ENCODE data around the gene CCNT2. TPM values are rescaled to one million over a fixed set of nuclear protein-coding genes. Genes with fewer than 3 reads are reported as not detected.
"Not testable (repeated sequence)": the region's sequence is repeated elsewhere in the genome, so short reads cannot be mapped to it uniquely, and the experiment has no call there.

CCNT2 gene
- polyA plus RNA-seq, 3 donors, result 6.0 to 8.9 (median 7.3) TPM

- H3K27ac ChIP-seq (ENCODE audit: low read depth, low read length), result no peak overlapping the region
- WGBS, 3 donors, result 49 to 96% (median 82%) methylated on average over 1 of the region's 1 CpG
Observed at GRCh38 chr2:134955744-134956143, 37.1 kb downstream of the CCNT2 start.

- 79 to 94% (median 93%) methylated on average over 5 of the region's 5 CpGs for WGBS, 3 donors
- H3K27ac ChIP-seq (ENCODE audit: low read depth, low read length), result no peak overlapping the region
Observed at GRCh38 chr2:134957477-134957876, 38.9 kb downstream of the CCNT2 start.

- 49 to 84% (median 58%) methylated on average over 10 of the region's 10 CpGs for WGBS, 3 donors
- H3K27ac ChIP-seq (ENCODE audit: low read depth, low read length), result not testable (repeated sequence)
Observed at GRCh38 chr2:134967166-134967565, 48.5 kb downstream of the CCNT2 start.

GRCh38 chr2:134973241-134974138 lies 54.9 kb downstream of the CCNT2 start:
- no peak overlapping the region for H3K27ac ChIP-seq (ENCODE audit: low read depth, low read length)
- 82 to 86% (median 85%) methylated on average over 2 of the region's 2 CpGs for WGBS, 3 donors

GRCh38 chr2:134975281-134976009 lies 56.8 kb downstream of the CCNT2 start:
- WGBS, 3 donors, result 91 to 93% (median 92%) methylated on average over 6 of the region's 6 CpGs
- no peak overlapping the region for H3K27ac ChIP-seq (ENCODE audit: low read depth, low read length)

- no peak overlapping the region for H3K27ac ChIP-seq (ENCODE audit: low read depth, low read length)
- 60 to 66% (median 63%) methylated on average over 3 of the region's 3 CpGs for WGBS, 3 donors
Observed at GRCh38 chr2:134976074-134976702, 57.6 kb downstream of the CCNT2 start.

- WGBS, 3 donors, result 84 to 95% (median 88%) methylated on average over 5 of the region's 5 CpGs
- H3K27ac ChIP-seq (ENCODE audit: low read depth, low read length), result not testable (repeated sequence)
Observed at GRCh38 chr2:134977104-134977503, 58.5 kb downstream of the CCNT2 start.

GRCh38 chr2:134979221-134979620 lies 60.6 kb downstream of the CCNT2 start:
- H3K27ac ChIP-seq (ENCODE audit: low read depth, low read length), result no peak overlapping the region
- WGBS, 3 donors, result 70 to 83% (median 73%) methylated on average over 4 of the region's 4 CpGs

- WGBS, 3 donors, result 92 to 97% (median 96%) methylated on average over 7 of the region's 7 CpGs
- no peak overlapping the region for H3K27ac ChIP-seq (ENCODE audit: low read depth, low read length)
Observed at GRCh38 chr2:134980639-134981038, 62.0 kb downstream of the CCNT2 start.

GRCh38 chr2:134982603-134983002 lies 64.0 kb downstream of the CCNT2 start:
- no peak overlapping the region for H3K27ac ChIP-seq (ENCODE audit: low read depth, low read length)
- WGBS, 3 donors, result 50 to 75% (median 59%) methylated on average over 1 of the region's 1 CpG

- no peak overlapping the region for H3K27ac ChIP-seq (ENCODE audit: low read depth, low read length)
- WGBS, 3 donors, result 88 to 92% (median 91%) methylated on average over 3 of the region's 3 CpGs
Observed at GRCh38 chr2:134985061-134985460, 66.4 kb downstream of the CCNT2 start.

GRCh38 chr2:134988994-134989605 lies 70.5 kb downstream of the CCNT2 start:
- WGBS, 3 donors, result 22 to 27% (median 27%) methylated on average over 3 of the region's 3 CpGs
- H3K27ac ChIP-seq (ENCODE audit: low read depth, low read length), result no peak overlapping the region

GRCh38 chr2:134999521-134999920 lies 80.9 kb downstream of the CCNT2 start:
- WGBS, 3 donors, result 75 to 78% (median 78%) methylated on average over 2 of the region's 2 CpGs
- no peak overlapping the region for H3K27ac ChIP-seq (ENCODE audit: low read depth, low read length)

- H3K27ac ChIP-seq (ENCODE audit: low read depth, low read length), result no peak overlapping the region
- WGBS, 3 donors, result 82 to 87% (median 82%) methylated on average over 4 of the region's 4 CpGs
Observed at GRCh38 chr2:135002836-135003235, 84.2 kb downstream of the CCNT2 start.

- WGBS, 3 donors, result 8 to 10% (median 10%) methylated on average over 17 of the region's 17 CpGs
- H3K27ac ChIP-seq (ENCODE audit: low read depth, low read length), result no peak overlapping the region
Observed at GRCh38 chr2:135004005-135004746, 85.6 kb downstream of the CCNT2 start.

GRCh38 chr2:135005753-135006152 lies 87.1 kb downstream of the CCNT2 start:
- no peak overlapping the region for H3K27ac ChIP-seq (ENCODE audit: low read depth, low read length)
- WGBS, 3 donors, result 59 to 69% (median 63%) methylated on average over 3 of the region's 3 CpGs

Data from adipose tissue (tissue), 3 donors.